Nephron (organoid): Measurements from ENCODE around the gene SAXO2.
"Not testable (repeated sequence)": the region's sequence is repeated elsewhere in the genome, so short reads cannot be mapped to it uniquely, and the experiment has no call there.

Experiments
- H3K27ac Mint-ChIP-seq, 3 experiments: 2 replicates each; pipeline ENCODE4 v1.8.0; 2020; ENCODE audit warnings: mixed read lengths in 3 of 3, mild to moderate bottlenecking in 2 of 3, moderate library complexity in 1 of 3
- H3K27me3 Mint-ChIP-seq: 2 replicates; pipeline ENCODE4 v1.8.0; 2021; ENCODE audit warnings: low read depth, mild to moderate bottlenecking, moderate library complexity, mixed read lengths
- H3K36me3 Mint-ChIP-seq: 2 replicates; pipeline ENCODE4 v1.8.0; 2020; ENCODE audit warnings: low read depth, mixed read lengths
- H3K4me1 Mint-ChIP-seq: 2 replicates; pipeline ENCODE4 v1.8.0; 2020; ENCODE audit warnings: mixed read lengths
- H3K4me3 Mint-ChIP-seq, 3 experiments: 2 replicates each; pipeline ENCODE4 v1.8.0; 2020; ENCODE audit warnings: mild to moderate bottlenecking in 3 of 3, mixed read lengths in 3 of 3, moderate library complexity in 2 of 3
- H3K9me3 Mint-ChIP-seq: 2 replicates; pipeline ENCODE4 v1.8.0; 2020; ENCODE audit warnings: mixed read lengths

SAXO2 gene

DNA sequence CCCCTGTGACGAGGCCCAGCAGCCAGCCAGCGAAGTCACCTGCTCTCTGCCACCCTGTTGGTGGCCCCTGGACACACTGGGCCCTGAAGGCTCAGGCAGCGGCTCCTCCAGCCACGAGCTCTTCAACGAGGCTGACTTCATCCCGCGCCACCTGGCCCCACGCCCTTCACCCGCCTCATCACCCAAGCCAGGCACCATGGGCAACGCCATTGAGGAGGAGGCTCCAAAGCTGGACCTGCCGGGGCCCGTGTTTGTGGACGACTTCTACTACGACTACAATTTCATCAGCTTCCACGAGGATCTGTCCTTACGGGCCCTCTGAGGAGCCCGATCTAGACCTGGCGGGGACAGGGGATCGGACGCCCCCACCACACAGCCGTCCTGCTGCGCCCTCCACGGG lies 64.3 kb downstream of the SAXO2 start:
- H3K4me3 Mint-ChIP-seq, H3K4me1 Mint-ChIP-seq, H3K27ac Mint-ChIP-seq, H3K9me3 Mint-ChIP-seq, H3K36me3 Mint-ChIP-seq, H3K27me3 Mint-ChIP-seq: not testable (repeated sequence)

DNA sequence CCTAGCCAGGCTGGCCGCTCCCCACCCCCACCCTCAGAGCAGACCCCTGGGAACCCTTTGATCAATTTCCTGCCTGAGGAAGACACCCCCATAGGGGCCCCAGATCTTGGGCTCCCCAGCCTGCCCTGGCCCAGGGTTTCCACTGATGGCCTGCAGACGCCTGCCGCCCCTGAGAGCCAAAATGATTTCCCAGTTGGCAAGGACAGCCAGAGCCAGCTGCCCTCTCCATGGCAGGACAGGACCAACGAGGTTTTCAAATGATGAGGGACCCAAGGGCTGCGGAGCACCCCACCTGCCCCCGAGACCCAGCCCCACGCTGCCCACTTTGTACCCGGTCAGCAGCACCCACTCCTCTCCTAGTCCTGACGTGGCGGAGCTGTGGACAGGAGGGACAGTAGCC lies 64.8 kb downstream of the SAXO2 start:
- not testable (repeated sequence) for H3K4me1 Mint-ChIP-seq, H3K9me3 Mint-ChIP-seq, H3K4me3 Mint-ChIP-seq, H3K27me3 Mint-ChIP-seq, H3K27ac Mint-ChIP-seq, H3K36me3 Mint-ChIP-seq

DNA sequence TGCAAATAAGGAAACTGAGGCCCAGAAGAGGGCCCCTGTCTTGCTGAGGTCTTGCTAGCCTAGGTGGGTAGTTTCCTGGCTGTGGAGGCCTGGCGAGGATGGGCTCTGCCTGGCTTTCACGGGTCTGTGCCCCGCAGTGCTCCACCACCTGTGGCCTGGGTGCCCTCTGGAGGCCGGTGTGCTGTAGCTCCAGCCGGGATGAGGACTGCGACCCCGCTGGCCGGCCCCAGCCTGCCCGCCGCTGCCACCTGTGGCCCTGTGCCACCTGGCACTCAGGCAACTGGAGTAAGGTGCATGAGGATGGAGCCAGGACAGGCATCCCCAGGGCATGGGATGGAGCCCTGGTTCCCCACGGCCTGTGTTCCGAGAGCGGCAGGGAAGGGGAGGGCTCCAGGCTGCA lies 66.4 kb downstream of the SAXO2 start:
- not testable (repeated sequence) for H3K4me3 Mint-ChIP-seq, H3K27me3 Mint-ChIP-seq, H3K27ac Mint-ChIP-seq, H3K9me3 Mint-ChIP-seq, H3K36me3 Mint-ChIP-seq, H3K4me1 Mint-ChIP-seq

DNA sequence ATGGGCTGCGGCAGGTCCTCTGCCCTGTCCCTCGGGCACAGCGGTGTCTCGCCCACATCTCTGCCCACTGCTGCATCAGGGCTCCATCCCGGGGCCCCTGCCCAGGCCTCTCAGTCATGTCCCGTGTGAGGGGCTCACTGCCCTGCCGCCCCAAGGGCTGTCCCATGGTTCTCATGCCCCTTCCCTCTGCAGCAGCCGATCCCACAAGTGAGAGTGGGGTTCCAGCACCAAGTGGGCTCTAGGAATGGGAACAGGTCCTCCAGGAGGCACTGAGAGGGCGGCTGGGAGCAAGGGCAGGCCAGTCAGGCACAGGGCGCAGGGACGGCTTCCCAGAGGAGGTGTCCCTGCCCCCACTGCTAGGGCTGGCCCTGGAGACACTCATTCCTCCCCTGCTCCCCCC lies 68.3 kb downstream of the SAXO2 start:
- H3K36me3 Mint-ChIP-seq, H3K4me3 Mint-ChIP-seq, H3K27me3 Mint-ChIP-seq, H3K4me1 Mint-ChIP-seq, H3K9me3 Mint-ChIP-seq, H3K27ac Mint-ChIP-seq: not testable (repeated sequence)

DNA sequence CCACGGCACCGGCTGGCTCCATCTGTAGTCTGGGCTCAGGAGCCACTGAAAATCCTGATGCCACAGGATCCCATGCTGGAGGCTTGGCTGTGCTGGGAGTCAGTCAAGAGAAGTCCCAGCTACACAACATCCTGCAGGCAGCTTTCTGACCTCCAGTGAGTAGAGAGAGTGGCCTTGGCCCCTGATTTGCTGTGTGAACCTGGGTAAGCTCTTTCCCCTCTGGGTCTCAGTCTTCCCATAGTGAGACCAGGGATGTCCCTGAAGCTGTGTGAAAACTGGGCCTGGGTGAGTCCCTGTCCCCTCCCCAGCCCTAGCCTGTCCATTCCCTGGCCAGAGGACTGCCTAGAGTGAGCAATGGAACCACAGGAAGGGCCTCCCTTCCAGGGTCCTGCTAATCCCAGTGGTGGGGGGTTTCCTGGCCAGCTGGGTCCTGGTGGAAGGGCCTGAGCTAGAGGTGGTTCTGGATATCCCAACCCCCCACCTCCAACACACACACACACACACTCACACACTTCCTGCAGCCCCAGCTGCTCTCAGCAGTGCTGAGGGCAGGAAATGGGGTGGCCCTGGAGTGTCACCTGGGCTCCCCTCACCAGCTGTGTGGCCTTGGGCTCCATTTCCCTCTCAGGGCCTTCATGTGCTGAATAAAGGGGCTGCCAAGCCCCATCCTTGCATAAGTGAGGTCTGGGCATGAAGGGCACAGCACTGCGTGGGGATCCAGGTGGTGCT lies 69.1 kb downstream of the SAXO2 start:
- not testable (repeated sequence) for H3K27me3 Mint-ChIP-seq, H3K4me3 Mint-ChIP-seq

DNA sequence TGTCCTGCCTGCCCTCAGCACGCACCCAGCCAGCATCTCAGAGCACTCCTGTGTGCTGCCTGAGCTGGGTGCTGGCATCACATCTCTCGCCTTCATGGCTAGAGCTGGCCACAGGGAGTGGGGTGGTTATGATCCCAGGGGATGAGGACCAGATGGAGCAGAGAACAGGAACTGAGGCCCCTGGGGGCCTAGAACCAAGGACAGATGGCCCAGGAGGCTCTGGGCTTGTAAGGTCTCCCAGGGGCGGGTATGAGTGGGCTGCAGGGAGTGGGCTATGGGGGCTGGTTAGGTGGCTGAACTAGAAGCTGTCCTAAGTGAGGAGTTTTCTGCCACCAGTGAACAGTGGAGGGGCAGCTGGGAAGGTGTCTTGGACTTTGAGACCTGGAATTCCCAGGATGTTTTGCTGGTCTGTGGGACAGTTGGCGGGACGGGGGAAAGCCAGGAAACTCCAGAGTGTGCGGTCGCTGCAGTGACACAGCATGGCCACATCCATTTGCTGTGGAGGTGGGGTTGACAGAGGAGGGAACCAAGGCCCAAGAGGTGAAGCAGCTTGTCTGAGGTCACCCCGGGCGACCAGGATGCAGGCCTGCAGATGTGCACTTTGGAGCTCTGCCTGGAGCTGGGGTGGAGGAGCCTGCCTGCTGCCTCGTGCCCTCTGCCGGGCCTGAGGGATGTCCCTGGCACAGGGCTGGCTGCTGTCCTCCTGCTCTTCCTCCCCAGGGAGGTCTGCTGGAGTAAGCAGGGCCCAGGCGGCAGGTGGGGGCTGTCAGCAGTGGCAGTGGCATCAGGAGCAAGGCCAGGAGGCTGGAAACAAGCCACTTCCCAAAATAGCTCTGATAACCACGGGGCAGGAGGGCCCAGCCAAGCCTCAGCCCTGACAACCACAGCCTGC lies 70.3 kb downstream of the SAXO2 start:
- H3K4me3 Mint-ChIP-seq, H3K27ac Mint-ChIP-seq, H3K36me3 Mint-ChIP-seq, H3K9me3 Mint-ChIP-seq, H3K4me1 Mint-ChIP-seq, H3K27me3 Mint-ChIP-seq: not testable (repeated sequence)

More for the DNA sequence above, 69.1 kb downstream of the SAXO2 start:
- H3K27ac Mint-ChIP-seq, H3K36me3 Mint-ChIP-seq, H3K9me3 Mint-ChIP-seq, H3K4me1 Mint-ChIP-seq: not testable (repeated sequence)

DNA sequence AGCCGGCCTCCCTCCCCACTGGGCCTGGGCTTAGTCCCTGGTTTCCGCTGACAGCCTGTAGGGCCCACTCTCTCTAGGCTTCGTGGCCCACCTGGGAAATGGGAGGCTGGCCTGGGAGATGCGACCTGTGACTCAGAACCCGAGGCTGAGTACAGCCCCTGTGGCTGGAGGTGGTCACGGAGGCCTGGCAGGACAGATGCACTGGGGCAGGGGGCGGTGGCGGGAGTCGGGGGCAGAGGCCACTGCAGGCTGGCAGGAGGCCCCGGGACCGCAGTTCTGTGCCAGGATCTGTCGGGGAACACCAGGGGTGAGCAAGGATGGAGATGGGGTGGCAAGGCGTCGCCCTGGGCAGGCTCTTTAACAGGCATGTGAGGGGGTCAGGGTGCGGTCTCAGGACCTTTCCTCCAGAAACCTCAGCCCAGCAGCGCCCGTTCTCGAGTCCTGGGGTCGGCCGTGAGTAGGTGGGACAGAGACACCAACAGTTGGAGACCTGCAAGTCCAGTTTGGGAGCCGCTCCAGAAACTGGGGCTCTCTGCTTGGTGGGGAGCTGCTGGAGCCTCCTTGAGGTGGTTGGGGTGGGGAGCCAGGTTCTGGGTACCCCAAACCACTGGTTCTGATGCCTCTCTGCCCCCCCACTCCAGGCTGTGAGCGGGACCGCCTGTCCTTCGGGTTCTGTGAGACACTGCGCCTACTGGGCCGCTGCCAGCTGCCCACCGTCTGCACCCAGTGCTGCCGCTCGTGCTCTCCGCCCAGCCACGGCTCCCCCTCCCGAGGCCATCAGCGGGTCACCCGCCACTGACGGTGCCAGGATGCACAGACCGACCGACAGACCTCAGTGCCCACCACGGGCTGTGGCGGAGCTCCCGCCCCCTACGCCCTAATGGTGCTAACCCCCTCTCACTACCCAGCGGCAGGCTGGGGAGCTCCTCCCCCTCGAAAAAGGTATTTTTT lies 71.3 kb downstream of the SAXO2 start:
- not testable (repeated sequence) for H3K36me3 Mint-ChIP-seq, H3K9me3 Mint-ChIP-seq, H3K27ac Mint-ChIP-seq, H3K4me1 Mint-ChIP-seq, H3K27me3 Mint-ChIP-seq, H3K4me3 Mint-ChIP-seq
